DMS79 (cell line): ENCODE measurements around the gene LRRC3C.
"Not testable (repeated sequence)": the region's sequence is repeated elsewhere in the genome, so short reads cannot be mapped to it uniquely, and the experiment has no call there.

ENCODE experiments used
- DNase-seq: peaks from one replicate; lab custom pipeline; 2025; lab: John Stamatoyannopoulos, UW

LRRC3C gene

DNA sequence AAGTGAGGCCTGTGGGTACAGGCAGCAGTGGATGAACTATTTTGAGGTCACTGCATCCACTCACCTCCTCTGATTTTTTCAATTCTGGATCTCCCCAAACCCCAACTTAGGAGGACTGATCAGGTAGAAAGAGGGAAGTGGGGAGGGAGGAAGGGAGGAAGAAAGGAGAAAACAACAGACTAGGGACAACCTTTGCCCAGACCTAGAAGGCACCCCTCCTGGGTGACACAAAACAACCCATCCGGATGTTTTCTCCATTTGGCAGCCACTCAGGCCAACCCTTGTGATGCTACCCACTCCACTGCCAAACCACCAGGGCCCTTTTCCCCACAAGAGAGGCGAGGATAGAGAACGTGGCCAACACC lies 2.9 kb upstream of the LRRC3C start:
- no peak for DNase-seq

DNA sequence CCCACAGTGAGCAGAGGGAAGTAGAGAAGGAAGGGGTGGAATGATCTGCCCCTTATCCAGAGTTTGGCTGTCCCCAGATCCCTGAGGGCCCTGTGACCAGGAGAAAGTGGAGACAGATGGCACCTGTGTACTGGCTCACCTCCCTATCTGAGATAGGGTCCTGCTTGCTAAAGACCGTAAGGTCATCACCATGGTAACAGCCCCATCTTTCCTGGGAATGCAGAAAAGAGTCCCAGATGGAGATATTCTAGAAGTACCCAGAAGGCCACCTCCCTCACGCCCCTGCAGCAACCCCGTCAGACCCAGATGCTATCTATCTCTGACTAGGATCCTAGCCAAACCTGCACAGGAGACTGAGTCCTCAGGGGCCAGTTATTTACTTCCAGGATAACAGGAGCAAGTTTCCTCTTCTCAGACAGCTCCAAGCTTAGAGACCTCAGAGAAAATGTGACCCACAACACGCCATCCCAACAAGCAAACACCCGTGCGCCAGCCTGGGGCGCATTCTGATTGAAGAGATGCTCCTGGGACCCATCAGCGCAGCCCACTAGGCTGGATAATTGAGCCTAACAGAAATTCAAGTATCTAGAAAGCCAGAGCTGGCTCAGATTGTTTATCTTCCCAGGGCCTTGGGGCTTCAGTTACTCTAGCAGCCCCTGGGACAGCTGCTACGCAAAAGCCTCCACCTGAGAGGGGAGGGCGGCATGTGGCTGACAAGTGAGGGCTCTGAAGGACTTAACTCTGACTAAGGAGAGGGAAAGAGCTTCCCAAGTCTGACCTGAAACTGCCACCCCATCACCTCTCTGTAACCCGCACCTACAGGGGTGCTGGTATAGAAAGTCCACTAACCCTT lies 2.0 kb upstream of the LRRC3C start:
- no peak for DNase-seq

DNA sequence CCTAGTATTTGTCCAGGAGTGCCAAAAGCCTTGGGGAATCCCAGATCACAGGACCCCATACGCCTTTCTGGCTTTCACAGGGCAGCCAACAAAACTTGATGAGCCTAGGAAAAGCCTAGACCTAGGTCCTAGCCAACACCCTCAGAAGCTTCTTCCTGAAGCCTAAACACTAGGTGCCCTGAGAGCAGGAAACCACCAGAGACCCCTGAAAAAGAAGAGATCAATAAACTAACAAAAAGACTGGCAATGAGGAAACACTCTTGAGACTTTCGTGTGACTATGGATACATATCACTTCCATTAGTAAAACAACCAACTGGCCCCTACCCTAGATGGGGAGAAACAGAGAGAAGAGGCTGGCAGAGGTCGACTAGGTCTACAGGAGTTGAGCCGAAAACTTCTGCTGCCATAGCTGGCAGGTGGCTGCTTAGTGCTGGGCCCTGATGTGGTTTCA lies 1.4 kb upstream of the LRRC3C start:
- DNase-seq: no peak

DNA sequence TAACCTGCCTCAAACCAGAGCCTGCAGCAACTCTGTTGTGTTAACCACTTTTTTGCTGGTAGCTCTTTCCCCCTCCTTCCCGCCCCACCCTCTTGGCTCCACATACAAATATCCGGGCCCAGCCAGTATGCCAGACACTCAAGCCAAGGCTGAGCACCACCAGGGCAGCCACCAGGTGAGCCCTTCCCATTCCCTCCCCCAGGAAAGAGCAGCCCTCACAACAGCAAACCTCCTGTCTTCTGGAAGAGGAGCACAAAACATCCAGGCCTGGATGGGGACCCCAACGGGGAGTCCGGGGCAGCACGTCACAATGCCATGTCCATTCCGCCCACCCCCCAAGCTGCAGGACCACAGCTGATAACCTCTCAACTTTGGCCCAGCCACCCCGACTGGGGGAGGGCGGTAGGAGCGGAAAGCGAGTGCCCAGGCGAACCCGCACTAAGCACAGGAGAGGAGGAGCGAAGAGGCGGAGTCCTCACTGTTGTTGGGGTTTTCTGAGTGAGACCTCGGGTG lies 888 bp upstream of the LRRC3C start:
- DNase-seq: peak; percentile 8

DNA sequence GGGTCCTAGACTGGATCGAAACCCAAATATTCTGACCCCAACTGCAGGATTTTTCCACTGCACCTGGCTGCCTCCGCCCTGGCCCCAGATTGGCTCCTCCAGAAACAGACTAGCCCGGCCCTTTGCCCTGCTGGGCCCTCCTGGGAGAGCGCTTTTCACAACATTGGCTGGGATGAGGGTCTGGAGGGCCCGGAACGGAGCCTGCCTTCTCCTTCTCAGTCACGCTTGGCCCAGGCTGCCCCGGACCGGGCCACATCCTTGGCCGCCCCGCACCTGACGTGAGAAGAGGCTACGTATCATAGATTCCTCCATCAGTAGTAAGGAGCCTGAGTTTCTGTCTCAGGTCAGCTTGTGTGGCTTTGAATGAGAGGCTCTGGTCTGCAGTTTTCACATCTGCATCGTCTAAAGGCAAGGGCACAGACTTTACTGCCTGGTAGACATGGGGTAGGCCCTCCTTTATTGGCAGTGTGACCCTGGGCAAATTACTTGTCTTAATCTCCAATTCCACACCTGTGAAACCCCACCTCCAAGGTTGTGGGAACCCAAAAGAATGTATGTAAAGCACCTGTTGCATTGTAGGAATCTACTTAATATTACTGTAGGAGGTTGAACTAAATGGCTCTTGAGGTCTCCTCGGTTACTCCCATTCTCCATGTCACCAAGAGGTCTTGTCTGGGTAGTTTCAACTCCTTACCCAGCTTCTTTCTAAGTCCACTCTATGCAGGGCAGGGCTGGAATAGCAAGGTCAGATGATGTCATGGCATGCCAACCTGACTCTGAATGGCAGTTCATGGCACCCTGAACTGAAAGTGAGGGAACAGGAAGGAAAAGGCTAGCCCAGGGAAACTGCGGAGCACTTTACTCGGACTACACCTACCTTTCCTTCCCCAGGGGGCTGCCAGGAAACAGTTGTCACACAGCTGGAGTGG lies 661 bp downstream of the LRRC3C start:
- no peak for DNase-seq

DNA sequence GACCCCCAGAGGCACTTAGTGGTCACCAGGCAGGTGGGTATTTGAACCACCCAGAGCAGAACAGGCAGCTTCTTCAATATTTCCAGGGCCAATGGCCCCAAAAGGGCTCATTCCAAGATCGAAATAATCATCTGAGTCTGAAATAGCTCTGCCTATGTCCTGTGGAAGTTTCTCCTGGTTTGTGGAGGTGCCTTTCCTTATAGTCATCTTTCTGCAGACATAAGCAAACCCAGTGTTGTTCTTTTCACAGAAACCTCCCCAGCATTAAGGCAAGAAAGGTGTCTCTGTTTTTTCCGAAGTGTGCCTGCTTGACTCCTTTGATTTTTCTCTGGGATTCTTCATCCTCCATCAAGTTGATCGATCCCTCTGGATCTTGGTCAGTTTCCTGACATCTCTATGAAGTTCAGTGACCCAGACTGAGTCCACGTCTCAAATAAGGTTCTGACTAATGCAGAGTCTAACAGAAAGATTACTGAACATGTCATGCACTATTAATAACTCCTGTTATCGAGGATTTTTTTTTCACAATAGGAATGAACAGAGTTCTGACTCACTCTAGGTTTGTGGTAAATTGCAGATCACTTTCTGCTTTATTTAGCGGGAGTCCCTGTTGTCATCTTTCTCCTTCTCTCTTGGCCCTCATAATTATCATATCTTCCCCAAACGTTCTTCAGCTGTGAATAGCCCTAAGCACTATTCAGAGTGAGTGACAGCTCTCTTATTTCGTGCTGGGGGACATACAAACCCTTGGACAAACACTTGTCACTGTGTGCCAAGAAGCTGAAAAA lies 1.5 kb downstream of the LRRC3C start:
- no peak for DNase-seq

DNA sequence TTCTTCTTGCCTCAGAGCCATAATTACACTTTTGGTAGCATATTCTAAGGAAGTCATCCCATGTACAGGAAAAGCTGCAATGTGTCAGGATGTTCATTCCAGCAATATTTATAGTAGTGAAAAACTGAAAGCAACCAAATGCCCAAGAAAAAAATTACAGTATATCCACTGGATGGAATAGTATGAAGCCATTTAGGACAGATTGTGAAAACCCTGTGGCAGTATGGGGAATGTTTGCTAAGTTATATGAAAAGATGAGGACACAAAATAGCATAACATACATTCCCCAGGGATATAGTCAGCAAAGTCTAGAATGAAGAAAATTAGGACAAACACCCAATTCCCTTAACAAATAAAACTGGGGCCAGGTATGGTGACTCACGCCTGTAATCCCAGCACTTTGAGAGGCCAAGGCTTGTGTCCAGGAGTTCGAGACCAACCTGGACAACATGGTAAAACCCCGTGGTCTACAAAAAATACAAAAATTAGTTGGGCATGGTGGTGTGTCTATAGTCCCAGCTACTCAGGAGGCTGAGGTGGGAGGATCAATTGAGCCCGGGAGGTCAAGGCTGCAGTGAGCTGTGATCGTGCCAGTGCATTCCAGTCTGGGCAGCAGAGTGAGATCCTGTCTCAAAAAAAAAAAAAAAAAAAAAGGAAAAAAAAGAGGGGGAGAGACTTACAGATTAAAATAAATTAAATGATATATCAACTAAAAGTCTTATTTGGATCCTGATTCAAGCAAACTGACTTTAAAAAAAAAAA lies 2.3 kb downstream of the LRRC3C start:
- DNase-seq: no peak

DNA sequence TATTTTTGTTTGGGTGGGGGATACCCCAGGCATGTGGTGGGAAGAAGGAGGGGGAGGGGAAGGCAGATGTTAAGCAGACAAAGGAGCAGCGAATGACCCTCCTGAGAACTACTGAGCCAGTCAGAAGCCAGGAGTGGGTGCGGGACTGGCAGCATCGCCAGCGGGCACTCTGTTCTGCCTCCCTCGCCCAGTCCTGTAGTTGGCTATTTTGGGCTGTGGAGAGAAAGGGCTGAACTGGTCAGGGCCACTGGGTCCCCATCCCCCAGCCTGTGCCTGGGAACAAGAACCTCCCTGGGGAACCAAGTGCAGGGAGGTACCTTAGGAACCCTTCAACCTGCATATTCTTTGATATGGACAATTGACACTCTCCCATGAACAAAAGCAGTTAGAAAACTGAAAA lies 6.4 kb downstream of the LRRC3C start:
- DNase-seq: no peak

DNA sequence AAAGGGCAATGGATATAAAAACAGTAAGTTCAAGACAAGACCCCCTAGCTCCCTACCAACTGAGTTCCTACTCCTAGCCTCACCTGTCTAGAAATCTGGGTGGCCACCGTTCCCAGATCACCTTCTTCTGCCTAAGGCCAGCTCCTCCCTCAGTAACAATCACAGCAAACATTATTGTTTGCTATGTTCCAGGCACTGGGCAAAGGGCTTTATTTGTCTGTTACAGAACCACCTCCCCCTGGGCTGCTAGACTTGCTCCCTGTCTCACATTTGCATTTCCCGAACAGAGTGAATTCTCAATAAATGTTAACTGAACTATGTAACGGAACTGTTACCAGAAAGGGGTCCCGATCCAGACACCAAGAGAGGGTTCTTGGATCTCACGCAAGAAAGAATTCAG lies 6.8 kb downstream of the LRRC3C start:
- no peak for DNase-seq

DNA sequence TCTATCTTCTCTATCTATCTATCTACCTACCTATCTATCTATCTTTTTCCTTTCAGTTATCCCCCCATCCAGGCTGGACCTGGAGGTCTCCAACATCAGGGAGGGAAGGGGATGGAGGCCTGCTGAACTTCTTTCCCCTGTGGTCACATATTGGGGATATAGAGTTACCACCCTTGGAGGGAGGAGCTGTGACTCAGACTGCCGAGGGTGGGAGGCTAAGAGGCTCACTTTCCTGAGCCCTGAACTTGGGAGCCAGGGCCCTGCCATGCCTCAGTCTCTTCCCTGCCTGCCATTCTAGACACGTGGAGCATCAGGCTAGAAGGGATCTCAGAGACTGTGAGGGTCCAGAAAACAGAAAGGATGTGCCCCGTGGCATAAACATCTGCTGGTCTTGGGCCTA lies 8.4 kb downstream of the LRRC3C start:
- DNase-seq: no peak

DNA sequence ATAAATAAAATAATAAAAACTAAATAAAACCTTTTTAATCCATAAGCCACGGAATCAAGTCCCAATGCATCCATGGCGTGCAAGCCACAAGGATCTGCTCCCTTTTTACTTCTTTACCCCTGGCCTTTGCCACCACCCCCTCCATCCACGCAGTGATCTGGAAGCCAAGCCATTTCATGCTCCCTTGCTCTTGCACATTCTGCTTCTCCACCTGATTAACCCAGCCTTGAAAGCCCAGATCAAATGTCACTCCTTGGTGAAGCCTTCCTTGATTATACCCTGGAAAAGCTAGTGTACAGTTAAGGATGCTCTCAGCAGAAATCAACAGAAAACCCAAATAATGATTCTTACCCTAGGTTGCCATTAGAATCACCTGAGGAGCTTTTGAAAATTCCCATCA lies 9.9 kb downstream of the LRRC3C start:
- no peak for DNase-seq

DNA sequence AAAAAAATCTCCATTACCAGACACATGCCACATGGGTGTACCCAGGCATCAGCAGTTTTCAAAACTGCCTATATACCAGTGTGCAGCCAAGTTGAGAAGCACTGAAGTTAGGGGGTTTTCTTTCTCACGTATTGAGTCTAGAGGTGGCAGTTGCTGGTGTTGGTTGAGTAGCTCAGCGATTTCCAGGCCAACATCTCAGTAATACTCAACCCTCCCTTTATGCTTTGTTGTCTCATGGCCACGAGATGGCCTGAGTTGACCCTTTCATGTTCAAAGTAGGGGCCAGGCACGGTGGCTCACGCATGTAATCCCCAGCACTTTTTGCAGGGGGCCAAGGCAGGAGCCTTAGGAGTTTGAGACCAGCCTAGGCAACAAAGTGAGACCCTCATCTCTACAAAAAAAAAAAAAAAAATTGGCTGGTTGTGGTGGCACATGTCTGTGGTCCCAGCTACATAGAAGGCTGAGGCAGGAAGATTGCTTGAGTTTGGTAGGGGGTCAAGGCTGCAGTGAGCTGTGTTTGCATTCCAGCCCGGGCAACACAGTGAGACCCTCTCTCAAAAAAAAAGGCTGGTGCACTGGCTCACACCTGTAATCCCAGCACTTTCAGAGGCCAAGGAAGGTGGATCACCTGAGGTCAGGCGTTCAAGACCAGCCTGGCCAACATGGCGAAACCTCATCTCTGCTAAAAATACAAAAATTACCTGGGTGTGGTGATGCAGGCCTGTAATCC lies 10.8 kb downstream of the LRRC3C start:
- DNase-seq: no peak

DNA sequence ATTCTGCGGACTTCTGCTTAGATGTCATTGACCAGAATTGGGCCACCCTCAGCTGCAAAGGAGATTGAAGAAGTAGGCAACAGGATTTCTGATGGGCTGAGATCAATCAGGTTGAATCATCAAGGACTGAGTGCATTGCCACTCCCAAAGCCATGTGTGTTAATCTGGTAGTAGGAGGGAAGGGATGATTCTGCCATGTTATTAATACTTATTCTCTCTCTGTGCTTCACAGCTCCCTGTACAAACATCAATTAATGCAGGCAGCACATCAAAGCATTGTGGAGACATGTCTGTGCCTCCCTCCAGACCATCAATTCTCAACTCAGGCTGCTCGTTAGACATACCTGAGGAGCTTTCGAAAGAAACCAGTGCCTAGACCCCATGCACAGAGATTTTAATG lies 11.6 kb downstream of the LRRC3C start:
- no peak for DNase-seq

DNA sequence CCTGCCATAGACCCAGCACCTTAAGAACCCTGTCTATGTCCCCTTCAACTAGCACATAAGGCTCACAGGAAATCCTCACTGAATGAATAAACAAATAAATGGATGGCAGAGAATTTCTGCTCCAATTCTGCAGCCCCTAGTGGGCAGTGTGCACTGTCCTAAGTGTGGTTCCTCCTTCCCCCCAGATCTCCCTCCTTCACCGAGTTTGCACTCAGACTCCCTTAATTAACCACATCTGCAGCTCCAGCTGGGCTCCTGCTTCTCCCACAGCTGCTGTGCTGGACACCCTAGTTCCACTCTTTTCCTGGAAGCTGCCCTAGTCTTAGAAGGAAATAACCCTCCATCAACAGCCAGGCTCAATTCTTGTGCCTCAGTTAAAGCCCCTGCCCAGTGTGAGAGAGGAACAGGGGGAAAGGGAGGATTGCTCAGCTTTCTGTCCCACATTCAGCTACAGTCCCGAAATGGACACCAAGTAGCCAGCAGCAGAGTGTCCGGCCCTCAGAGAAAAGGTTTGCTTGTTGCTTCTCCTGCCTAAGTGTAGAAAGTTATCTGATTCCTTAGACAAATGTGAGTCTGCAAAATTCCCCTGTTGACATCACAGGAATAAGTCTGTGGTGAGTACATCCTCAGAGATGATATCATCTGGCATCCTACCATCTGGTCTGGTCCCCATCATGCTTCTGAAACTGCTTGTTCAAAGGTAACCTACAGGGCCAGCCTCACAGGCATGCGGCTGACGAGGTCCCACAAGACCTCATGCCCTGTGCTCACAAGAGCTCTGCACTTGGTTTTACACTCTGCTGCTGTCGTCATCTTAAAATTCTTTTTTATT lies 12.3 kb downstream of the LRRC3C start:
- DNase-seq: no peak

DNA sequence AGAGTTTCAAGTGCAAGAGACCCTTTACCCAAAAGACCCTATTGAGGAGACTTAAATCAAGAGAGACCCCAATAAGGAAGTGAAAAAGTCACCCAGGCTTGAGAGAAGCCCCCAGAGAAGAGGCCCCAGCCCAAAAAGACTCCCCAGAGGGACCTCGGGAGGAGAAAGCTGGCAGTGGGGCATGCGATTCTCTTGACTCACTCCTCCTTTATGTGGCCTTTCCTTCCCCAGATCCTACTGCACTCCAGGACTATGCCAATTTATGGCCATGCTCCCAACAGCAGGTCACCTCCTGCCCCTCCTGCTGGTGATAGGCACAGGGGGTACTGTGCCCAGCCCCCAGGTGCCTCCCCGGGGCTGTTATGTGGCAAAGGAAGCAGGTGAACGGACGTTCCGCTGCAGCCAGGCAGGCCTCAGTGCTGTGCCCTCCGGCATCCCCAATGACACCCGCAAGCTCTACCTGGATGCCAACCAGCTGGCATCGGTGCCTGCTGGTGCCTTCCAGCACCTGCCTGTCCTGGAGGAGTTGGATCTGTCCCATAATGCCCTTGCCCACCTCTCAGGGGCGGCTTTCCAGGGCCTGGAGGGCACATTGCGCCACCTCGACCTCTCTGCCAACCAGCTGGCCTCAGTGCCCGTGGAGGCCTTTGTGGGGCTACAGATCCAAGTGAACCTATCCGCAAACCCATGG lies 16.3 kb downstream of the LRRC3C start:
- no peak for DNase-seq

DNA sequence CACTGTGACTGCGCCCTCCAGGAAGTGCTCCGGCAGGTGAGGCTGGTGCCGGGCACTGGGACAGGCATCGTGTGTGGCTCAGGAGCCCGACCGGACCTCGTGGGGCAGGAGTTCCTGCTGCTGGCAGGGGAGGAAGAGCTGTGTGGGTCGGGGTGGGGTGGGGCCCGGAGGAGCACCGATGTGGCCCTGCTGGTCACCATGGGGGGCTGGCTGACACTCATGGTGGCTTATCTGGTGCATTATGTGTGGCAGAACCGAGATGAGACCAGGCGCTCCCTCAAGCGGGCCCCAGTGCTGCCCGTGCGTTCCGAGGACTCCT lies 16.8 kb downstream of the LRRC3C start:
- no peak for DNase-seq

DNA sequence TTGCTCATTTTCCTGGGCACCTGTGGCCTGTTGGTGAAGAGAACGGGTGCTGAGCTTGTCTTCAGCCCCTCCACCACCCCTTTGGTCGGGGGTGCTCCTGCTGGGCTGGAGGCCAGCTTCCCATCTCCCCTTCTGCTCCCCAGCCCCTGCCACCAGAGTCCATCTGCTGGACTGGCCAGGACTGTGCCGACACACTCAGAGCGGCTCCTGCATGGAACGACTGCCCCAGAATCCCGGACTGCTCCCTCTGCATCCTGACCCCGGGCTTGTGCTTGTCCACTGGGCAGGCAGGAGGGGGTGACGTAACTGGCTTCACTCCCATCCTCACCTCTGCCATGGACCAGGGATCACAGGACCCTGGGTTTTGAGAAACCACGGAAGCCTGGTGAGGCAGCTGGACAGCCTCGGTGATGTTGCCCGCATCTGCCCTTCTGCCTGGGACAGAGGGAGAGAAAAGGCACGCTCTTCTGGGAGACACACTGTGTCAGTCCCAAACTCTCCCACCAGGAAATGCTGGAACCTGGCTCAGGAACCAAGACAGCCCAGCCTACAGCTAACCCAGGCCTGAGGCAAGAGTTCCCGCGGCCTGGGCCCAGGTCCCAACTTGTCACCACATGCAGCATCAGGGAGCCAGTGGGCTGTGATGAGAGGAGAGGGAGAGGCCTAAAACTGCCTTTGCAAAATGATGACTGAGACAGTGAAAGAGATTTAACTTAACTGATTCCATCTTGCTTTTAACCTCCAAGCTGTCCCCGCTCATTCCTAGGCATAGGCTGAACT lies 19.2 kb downstream of the LRRC3C start:
- DNase-seq: no peak

DNA sequence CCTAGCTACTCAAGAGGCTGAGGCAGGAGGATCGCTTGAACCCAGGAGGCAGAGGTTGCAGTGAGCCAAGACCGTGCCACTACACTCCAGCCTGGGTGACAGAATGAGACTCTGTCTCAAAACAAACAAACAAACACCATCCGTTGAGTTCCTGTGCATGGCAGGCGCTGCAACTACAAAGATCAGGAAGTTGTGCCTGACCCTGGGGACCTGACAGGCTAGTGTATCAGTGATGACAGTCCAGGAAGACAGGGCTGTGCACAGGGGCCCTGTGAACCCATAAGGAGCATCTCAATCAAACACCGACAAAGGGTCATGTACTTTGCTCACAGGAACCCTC lies 20.9 kb downstream of the LRRC3C start:
- DNase-seq: not testable (repeated sequence)

DNA sequence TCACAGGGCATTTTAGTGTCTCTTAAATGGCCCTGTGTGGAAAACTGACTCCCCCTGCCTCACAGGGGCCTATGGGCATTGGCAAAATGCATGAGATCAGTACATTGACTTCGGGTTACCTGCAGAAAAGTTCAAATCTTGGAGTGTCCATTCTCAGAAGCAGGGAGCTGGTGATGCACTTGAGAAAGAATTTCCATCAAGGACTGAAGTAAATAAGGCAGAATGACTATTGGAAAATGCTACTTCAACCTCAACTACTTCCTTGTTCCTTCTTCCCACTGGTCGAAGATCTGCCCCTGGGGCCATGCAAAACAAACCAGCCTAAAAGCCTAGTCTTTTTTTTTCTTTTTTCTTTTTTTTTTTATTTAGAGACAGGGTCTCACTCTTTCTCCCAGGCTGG lies 21.5 kb downstream of the LRRC3C start:
- DNase-seq: no peak
